ENCODE data around the gene NRXN2.

Gene NRXN2

GRCh38 chr11:64718084-64718779 is 4.8 kb downstream of the NRXN2 start:
- H3K4me3 ChIP-seq (ENCODE audit: low read depth, low read length): no peak overlapping the region
- no peak for TF ChIP-seq POLR2A (IDR thresholded peaks at IDR 0.05; ENCODE audit: extremely low read depth, insufficient read length)
- no peak for TF ChIP-seq MYC (IDR thresholded peaks at IDR 0.05; ENCODE audit: low read depth, low read length)
- no peak for TF ChIP-seq MAX (IDR thresholded peaks at IDR 0.05; ENCODE audit: low read depth, low read length)
- TF ChIP-seq CTCF (IDR thresholded peaks at IDR 0.05; ENCODE audit: low read depth, low read length): no peak
- peak; percentile 34 for DNase-seq (ENCODE audit: low read depth)

- DNase-seq (ENCODE audit: low read depth): no peak
- no peak for TF ChIP-seq CTCF (IDR thresholded peaks at IDR 0.05; ENCODE audit: low read depth, low read length)
- H3K4me3 ChIP-seq (ENCODE audit: low read depth, low read length): no peak overlapping the region
Observed at GRCh38 chr11:64717268-64717578, 5.8 kb downstream of the NRXN2 start.

GRCh38 chr11:64716473-64717267 is 6.3 kb downstream of the NRXN2 start:
- H3K4me3 ChIP-seq (ENCODE audit: low read depth, low read length): peak overlapping the region; percentile 29
- DNase-seq (ENCODE audit: low read depth): peak; percentile 97
- TF ChIP-seq MAX (IDR thresholded peaks at IDR 0.05; ENCODE audit: low read depth, low read length): 0 out of 2 replicates have a peak, but pooled peaks have one; percentile 57
- TF ChIP-seq CTCF (IDR thresholded peaks at IDR 0.05; ENCODE audit: low read depth, low read length): peak; percentile 30
- TF ChIP-seq MYC (IDR thresholded peaks at IDR 0.05; ENCODE audit: low read depth, low read length): 0 out of 2 replicates have a peak, but pooled peaks have one; percentile 36
- no peak for TF ChIP-seq POLR2A (IDR thresholded peaks at IDR 0.05; ENCODE audit: extremely low read depth, insufficient read length)

GRCh38 chr11:64715756-64716472 is 7.1 kb downstream of the NRXN2 start:
- no peak for TF ChIP-seq MYC (IDR thresholded peaks at IDR 0.05; ENCODE audit: low read depth, low read length)
- TF ChIP-seq CTCF (IDR thresholded peaks at IDR 0.05; ENCODE audit: low read depth, low read length): no peak
- no peak for TF ChIP-seq POLR2A (IDR thresholded peaks at IDR 0.05; ENCODE audit: extremely low read depth, insufficient read length)
- peak; percentile 80 for TF ChIP-seq MAX (IDR thresholded peaks at IDR 0.05; ENCODE audit: low read depth, low read length)
- peak overlapping the region; percentile 29 for H3K4me3 ChIP-seq (ENCODE audit: low read depth, low read length)
- DNase-seq (ENCODE audit: low read depth): peak; percentile 87

GRCh38 chr11:64715110-64715509 is 7.9 kb downstream of the NRXN2 start:
- no peak overlapping the region for H3K4me3 ChIP-seq (ENCODE audit: low read depth, low read length)
- DNase-seq (ENCODE audit: low read depth): no peak
- no peak for TF ChIP-seq MYC (IDR thresholded peaks at IDR 0.05; ENCODE audit: low read depth, low read length)
- no peak for TF ChIP-seq CTCF (IDR thresholded peaks at IDR 0.05; ENCODE audit: low read depth, low read length)
- TF ChIP-seq MAX (IDR thresholded peaks at IDR 0.05; ENCODE audit: low read depth, low read length): no peak
- no peak for TF ChIP-seq POLR2A (IDR thresholded peaks at IDR 0.05; ENCODE audit: extremely low read depth, insufficient read length)
